HL-60/S4 treated with phorbol 12-myristate 13-acetate at 8.2 ng/mL for 4 days and 3 days (cell line): ENCODE measurements around the gene FGFR4.

Source experiments
- in situ Hi-C: fragments of 300-500 bp; cut with MboI; formaldehyde crosslinking; loops from 2 replicates; pipeline ENCODE4 v1.15.0; 2022; ENCODE audit warnings: low sequenced_read_pairs

The FGFR4 gene

DNA sequence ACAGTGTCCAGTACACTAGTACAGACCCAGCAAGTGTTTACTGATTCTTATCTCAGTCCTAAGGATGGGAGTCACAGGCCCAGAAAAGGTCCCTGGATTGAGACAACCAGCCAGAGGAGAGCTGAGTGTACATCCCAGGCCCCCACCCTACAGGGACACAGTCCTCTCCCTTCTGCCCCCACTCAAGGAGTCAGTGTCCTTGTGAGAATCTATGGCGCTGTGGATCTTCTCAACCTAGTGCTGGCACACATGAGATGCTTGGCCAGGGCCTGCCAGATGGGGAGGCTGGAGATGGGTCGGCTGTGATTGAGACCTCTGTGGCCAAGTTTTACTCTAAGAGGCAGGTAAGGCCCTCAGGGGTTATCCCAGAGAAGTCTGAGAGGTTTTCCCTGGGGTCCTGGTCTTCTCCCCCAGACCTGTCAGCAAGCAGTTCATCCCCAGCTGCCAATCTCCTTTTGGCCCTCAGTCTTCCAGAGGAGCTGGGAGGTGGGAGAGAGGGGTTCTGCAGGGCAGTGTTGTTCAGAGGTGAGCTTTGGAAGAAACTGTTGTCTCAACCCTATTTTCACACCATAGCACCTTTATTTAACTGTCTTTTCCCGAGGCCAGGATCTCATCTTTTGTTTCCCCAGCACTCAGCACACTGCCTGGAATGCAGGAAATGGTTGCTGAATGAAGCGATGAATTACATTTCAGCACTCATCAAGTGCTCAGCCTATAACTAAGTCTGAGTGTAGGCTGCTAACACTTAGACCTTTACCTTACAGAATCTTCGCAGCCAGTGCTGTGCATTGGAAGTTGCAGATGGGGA is 43.7 kb downstream of the FGFR4 start:
- in situ Hi-C loops, result no loop called here

DNA sequence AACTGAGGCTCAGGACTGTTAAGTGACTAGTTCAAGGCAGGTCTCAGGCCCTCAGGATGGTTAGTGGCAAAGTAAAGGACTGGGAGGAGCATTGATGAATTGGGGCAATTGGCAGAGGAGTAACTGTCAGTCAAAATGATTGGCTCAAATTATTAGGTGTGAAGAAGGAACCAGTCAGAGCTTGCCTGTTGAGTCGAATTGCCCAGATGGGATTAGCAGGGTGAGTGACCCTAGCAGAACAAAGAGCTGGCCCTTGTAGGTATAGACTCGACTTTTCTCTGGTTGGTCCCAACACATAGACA is 44.3 kb downstream of the FGFR4 start:
- in situ Hi-C loops, result no loop called here

GRCh38 chr5:177131352-177132135 is 44.8 kb downstream of the FGFR4 start:
- in situ Hi-C loops, result no loop called here

GRCh38 chr5:177132136-177133095 is 45.7 kb downstream of the FGFR4 start:
- in situ Hi-C loops, result no loop called here

DNA sequence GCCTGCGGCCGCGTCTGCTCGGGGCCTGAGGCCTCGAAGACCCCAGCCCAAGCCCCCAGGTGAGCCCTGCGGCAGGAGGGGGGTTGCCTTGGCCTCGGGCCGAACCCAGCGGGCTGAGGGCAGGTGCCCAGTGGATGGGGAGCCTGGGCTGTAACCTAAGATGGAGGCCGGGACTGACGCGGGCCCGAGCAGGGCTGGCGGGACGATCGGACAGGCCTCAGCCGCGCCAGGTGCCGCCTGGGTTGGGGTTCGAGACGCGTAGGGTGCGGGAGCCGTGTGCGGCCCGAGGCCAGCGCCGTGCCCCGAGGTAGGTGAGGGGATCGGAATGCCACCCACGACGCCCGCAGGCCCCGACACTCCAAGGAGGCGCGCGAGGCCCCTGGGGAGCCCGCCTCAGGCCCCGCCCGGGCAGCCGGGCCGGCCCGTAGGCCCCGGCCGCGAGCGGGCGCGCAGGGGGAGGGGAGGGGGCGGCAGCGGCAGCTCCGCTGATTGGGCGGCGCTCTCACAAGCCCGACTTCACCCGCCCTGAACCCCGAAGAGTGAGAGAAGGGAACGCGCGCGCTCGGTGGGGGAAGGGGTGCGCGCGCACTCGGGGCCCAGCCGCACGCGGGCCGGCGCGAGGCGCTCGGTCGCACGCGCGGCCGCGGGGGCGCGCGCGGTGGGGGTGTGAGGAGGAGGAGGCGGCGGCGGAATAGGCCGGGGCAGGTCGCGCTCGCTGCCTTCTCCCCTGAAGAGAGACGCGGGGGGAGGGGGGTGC is 46.6 kb downstream of the FGFR4 start, which contains the start of gene NSD1:
NSD1 (plus strand) TSS at position 678 of the 757 bp plus-strand sequence. CDS start 1,331 bp downstream, outside the sequence.
- in situ Hi-C loops, result no loop called here

DNA sequence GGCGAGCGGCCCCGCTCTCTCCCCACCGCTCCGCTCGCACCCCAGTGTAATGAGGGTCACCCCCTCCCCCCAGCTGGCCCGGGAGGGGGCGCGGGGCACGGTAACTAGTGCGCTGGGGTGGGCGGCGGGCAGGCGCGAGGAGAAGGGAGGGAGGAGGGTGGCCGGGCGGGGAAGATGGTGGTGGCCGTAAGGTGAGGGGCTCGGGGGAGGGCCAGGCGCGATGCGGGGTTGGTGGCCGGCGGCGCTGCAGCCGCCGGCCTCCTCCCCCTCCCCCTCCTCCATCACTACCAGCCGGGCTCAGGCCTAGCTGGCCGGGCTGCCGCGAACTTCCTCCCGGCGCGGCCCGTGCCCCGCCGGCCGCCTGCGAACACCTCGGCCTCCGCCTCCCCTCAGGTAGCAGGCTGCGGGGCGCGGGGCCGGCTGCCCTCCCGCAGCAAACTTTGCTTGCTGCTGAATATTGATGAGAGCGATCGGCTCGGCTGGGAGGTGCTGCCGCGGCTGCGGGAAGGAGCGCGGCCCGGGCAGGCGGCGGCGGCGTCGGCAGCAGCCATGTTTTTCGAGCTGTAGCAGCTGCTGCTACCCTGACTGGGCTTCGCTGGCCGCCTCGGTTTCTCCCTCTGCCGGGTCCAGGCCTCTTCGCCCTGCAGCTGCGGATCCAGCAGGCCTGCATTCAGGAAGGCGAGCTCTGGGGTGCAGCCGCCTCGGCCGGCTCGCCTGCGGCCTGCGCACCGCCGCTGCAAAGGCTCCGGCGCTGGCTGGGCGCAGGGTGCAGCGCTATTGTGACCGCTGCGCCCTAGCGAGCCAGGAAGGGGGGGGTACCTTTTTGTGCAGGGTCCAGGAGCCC is 47.4 kb downstream of the FGFR4 start:
- in situ Hi-C loops, result no loop called here

- in situ Hi-C loops, result no loop called here
These were observed 48.0 kb downstream of the FGFR4 start for GRCh38 chr5:177134697-177135225.

- in situ Hi-C loops, result no loop called here
These were observed 53.6 kb downstream of the FGFR4 start for GRCh38 chr5:177140312-177140711.

DNA sequence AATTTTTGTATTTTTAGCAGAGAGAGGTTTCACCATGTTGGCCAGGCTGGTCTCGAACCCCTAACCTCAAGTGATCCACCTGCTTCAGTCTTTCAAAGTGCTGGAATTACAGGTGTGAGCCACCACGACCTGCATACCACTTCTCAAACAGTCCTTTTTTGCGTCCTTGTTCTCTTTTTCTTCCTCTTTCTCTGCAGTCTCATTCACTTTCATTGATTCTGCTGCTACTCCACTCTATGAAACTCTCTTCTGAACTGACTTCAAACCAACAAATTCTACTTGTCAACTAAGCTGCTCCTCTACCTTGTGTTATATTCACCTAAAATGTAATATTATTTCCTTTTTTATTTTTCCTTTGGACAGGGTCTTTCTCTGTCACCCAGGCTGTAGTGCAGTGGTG is 54.8 kb downstream of the FGFR4 start:
- in situ Hi-C loops, result no loop called here

DNA sequence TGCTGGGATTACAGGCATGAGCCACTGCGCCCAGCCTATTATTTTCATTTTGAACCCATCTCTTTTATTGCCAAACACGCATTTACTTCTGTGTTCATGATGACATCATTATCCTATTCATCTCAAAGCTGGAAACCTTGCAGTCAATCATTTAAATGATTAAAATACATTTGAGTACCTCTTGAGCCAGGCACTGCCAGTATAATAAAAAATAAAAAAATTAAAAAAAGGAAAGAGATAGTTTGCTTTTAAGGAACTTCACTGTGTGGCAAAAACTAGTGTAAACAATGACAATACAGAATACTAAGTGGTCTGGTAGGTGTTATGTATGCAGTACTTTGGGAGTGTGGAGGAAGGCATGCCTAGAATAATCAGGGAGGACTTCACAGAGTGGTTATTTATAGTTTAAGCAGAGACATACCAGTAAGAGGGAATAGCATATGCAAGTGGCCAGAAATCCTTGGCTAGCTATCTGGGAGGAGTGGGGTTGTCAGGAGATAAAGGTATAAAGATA is 55.4 kb downstream of the FGFR4 start:
- in situ Hi-C loops, result no loop called here

DNA sequence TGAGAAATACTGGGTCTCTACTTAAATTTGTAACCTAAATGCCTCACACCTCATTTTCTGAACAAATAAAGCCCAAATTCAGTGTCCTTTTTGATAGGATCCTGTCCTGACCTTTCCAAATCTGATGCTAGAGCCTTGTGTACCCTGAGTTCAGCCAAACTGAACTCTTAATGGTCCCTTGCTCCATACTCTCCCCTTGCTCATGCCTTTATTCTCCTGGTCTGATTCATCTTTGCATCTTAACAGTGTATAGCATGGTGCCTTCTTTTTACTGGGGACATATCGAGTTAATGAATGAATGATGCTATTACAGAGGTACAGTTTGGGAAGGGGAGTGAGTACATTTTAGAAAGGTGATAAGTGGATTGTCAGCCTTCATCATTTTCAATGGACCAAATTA is 56.1 kb downstream of the FGFR4 start:
- in situ Hi-C loops, result no loop called here

DNA sequence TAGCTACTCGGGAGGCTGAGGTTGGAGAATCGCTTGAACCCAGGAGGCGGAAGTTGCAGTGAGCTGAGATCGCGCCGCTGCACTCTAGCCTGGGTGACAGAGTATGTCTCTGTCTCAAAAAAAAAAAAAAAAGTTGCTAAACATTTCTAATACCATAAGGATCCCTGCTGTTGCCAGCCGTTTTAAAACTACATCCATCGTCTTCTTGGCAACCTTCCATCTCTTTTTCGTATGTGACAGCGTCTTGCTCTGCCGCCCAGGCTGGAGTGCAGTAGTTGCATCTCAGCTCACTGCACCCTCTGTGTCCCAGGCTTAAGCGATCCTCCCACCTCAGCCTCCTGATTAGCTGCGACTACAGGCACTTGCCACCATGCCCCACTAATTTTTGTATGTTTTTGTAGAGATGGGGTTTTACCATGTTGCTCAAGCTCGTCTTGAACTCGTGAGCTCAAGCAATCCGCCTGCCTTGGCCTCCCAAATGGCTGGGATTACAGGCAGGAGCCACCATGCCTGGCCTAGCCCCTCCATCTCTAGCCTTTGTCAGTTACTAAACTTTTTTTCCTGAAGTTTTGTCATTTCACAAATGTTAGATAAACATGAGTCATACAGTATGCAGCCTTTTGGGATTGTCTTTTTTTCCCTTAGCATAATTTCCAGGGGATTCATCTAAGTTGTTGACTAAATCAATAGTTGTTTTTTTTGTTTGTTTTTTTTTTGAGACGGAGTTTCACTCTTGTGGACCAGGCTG is 60.4 kb downstream of the FGFR4 start:
- in situ Hi-C loops, result no loop called here
